GM18526 (cell line): ENCODE measurements around the gene RNF213.
A peak's percentile ranks its signal among the peaks of the same experiment; 100 is the strongest.

ENCODE experiments used
- POLR2A ChIP-seq: IDR thresholded peaks from 3 replicates; pipeline ENCODE4 v1.6.1; 2011; ENCODE audit not compliant: insufficient read length; ENCODE audit errors: extremely low read depth

RNF213 gene

DNA sequence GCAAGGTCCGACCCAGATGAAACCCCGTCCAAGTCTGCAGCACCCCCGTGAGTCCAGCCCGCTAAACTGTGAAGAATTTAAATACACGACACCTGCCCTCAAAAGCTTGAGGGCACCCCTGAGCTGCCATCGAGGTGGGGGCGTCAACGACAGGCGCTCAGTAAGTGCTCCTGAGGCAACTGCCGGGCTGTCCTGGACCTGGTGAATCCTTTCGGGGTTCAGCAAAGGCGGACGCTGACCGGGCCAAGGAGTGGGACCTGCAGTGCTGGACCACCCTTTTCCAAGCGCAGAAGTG is 153.8 kb downstream of the RNF213 start:
- no peak for TF ChIP-seq POLR2A

- TF ChIP-seq POLR2A = peak; percentile 61
These were observed 154.4 kb downstream of the RNF213 start, which contains the start of gene ENDOV for GRCh38 chr17:80414803-80415625. ENDOV (plus strand) TSS chr17:80415167; CDS start chr17:80415195, 28 bp downstream.

GRCh38 chr17:80415626-80416137 is 155.0 kb downstream of the RNF213 start:
- no peak for TF ChIP-seq POLR2A

- no peak for TF ChIP-seq POLR2A
These were observed 155.7 kb downstream of the RNF213 start for GRCh38 chr17:80416260-80416939.

- no peak for TF ChIP-seq POLR2A
These were observed 156.3 kb downstream of the RNF213 start for GRCh38 chr17:80416940-80417293.

DNA sequence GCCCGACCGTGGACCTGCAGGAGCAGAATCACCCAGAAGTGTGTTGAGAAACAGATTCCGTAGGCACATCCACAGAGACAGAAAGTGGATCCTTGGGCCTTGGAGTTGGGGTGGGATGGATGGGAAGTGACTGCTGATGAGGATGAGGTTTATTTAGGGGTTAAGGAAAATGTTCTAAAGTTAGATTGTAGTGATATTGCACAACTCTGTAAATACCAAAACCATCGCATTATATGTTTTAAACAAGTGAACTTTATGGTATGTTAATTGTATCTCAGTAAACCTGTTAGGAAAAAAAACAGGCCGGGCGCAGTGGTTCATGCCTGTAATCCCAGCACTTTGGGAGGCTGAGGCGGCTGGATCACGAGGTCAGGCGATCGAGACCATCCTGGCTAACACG is 157.9 kb downstream of the RNF213 start:
- no peak for TF ChIP-seq POLR2A

- no peak for TF ChIP-seq POLR2A
These were observed 158.6 kb downstream of the RNF213 start for GRCh38 chr17:80419255-80419654.

- no peak for TF ChIP-seq POLR2A
These were observed 160.9 kb downstream of the RNF213 start for GRCh38 chr17:80421381-80422090.

GRCh38 chr17:80422276-80422675 is 161.6 kb downstream of the RNF213 start:
- no peak for TF ChIP-seq POLR2A

- TF ChIP-seq POLR2A = no peak
These were observed 162.3 kb downstream of the RNF213 start for GRCh38 chr17:80422981-80423380.

GRCh38 chr17:80423536-80424225 is 163.0 kb downstream of the RNF213 start:
- no peak for TF ChIP-seq POLR2A

DNA sequence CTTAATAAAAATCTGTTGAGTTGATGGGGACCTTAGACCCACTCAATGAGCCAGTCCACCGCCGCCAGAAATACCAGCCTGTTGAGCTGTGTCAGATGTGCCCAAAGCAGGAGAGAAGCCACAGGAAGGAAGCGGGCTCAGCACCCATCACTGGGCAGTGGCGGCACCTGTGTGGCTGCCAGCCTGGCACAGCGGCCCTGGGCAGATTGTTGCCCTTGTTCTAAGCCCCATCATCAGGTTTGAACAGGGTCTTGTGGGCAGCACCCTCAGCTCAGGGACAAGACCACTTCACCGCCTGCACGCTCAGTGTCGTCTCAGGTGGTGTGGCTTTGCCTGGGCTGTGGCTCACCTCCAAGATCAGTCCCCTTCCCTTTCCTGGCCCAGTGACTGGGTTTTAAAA is 163.6 kb downstream of the RNF213 start:
- TF ChIP-seq POLR2A = no peak

DNA sequence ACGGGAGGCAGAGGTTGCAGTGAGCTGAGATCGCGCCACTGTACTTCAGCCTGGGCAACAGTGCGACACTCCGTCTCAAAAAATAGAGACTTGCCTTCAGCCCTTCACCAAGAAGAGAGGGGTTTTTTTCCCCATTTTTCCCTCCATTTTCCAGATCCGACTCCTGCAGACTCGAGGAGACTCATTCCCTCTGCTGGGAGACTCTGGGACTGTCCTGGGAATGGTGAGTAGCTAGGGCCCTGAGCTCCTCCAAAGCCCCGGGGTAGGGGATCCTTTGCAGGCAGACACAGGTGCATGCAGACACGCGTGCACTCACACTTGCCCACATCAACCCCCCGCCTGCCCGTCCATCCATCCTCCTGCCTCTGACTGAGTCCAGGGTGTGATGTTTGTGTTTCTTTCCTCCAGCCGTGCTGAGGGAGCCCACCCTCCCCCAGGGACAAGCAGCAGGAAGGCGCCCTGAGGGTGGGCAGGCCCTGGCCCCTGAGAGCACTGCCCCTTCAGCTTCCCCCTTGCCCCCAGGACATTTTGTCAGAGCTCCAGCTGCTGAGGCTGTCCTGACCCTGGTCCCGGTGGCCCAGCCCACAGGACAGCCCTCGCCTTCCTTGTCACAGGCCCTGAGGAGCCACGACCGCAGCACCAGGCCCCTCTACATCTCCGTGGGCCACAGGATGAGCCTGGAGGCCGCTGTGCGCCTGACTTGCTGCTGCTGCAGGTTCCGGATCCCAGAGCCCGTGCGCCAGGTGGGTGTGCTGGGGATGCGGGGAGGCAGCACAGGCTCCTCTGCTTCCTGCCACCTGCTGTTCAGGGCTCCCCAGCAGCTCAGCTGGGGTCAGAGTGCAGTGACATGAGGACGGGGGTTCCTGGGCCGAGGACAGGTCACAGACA is 164.5 kb downstream of the RNF213 start:
- no peak for TF ChIP-seq POLR2A

GRCh38 chr17:80425835-80426426 is 165.3 kb downstream of the RNF213 start:
- no peak for TF ChIP-seq POLR2A
